Measurements from ENCODE around the gene ATOH1.

Gene ATOH1

DNA sequence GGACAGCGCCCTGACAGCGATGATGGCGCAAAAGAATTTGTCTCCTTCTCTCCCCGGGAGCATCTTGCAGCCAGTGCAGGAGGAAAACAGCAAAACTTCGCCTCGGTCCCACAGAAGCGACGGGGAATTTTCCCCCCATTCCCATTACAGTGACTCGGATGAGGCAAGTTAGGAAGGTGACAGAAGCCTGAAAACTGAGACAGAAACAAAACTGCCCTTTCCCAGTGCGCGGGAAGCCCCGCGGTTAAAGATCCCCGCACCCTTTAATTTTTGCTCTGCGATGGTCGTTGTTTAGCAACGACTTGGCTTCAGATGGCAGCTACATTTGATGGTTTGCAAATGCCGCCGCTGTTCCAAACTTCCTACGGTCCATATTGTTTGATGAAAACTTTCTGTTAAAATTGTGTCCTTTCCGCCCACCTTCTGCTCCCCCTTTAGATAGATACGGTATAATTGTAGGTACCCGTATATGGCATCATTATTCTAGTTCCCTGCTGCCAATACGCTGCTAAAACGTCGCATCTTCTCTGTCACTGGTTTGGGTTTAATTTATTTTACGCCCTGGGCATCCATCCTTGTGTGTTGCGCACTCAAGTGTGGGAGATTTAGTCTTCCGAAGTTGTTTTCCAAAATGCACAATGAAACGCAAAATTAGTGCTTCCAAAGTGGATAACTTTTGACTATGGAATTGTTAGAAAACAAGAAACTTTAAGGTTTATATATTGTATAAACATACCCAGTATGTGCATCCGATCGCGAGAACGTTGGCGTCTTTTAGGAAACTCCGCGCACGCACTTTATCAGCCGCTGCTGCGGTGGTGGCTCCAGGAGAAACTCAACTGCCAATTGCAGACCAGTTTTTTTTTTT is 1.5 kb downstream of the ATOH1 start:
- Histone ChIP-seq H3K9ac (no peak overlapping the region), H3K4me3 (IDR thresholded peaks at IDR 0.05; ENCODE audit: insufficient read depth, low read depth, low read length) (no peak overlapping the region), H3K79me2 (ENCODE audit: insufficient read depth, low read depth) (no peaks in the 10 kb centered on the region), H3K27ac (no peak overlapping the region), H2AFZ (ENCODE audit: low read depth) (no peak overlapping the region), H3K4me1 (ENCODE audit: low read depth, poor library complexity, severe bottlenecking) (peaks cover 4% of the 10 kb centered on the region), H4K20me1 (ENCODE audit: insufficient read depth) (no peaks in the 10 kb centered on the region), H3K27me3 (ENCODE audit: insufficient read depth, low read depth) (no peaks in the 10 kb centered on the region), H3K36me3 (ENCODE audit: insufficient read depth) (no peaks in the 10 kb centered on the region), H3K4me2 (no peak overlapping the region; the same call in 1 of the 2 replicates)
- TF ChIP-seq, protein P1, sequence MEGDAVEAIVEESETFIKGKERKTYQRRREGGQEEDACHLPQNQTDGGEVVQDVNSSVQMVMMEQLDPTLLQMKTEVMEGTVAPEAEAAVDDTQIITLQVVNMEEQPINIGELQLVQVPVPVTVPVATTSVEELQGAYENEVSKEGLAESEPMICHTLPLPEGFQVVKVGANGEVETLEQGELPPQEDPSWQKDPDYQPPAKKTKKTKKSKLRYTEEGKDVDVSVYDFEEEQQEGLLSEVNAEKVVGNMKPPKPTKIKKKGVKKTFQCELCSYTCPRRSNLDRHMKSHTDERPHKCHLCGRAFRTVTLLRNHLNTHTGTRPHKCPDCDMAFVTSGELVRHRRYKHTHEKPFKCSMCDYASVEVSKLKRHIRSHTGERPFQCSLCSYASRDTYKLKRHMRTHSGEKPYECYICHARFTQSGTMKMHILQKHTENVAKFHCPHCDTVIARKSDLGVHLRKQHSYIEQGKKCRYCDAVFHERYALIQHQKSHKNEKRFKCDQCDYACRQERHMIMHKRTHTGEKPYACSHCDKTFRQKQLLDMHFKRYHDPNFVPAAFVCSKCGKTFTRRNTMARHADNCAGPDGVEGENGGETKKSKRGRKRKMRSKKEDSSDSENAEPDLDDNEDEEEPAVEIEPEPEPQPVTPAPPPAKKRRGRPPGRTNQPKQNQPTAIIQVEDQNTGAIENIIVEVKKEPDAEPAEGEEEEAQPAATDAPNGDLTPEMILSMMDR (conservative IDR thresholded peaks at IDR 0.05; ENCODE audit: low read depth, low read length): no peak

DNA sequence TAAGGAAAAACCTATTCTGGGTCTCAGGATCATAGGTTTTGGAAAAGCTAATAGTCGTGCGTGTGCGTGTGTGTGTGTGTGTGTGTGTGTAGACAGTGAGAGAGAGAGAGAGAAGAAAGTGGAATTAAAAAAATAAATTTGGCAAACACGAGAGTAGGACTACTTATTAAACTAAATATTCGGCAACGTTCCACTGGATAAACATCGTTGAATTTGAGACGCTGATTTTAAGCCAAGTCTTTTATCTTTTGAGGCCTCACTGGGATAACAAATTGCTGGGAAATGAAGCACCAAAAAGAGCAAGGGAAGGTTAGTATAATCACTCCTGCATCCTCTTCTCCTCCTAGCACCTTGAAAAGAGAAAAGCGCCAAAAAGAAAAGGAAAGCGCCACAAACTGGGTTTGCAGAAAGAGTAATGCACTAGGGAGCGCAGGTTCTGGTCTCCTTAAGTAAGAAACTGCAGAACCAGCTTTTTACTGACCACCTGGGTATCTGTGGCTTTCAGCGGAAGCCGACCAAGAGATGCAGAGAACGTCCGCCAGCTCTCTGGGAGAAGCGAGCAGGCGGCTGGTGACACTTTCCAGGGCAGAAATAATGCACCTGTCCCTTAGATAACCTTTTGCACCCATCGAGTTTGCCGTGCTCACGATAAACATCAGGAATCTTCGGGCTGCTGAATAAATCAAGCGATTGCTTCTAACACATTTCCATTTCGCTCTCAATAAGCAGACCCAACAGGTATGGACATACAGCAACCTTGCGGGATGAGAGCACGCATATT is 3.4 kb downstream of the ATOH1 start:
- H3K27ac ChIP-seq: no peak overlapping the region
- H3K9ac ChIP-seq: no peak overlapping the region
- H3K4me3 ChIP-seq (IDR thresholded peaks at IDR 0.05; ENCODE audit: insufficient read depth, low read depth, low read length): no peak overlapping the region
- H2AFZ ChIP-seq (ENCODE audit: low read depth): no peak overlapping the region
- H3K36me3 ChIP-seq (ENCODE audit: insufficient read depth): no peaks in the 10 kb centered on the region
- TF ChIP-seq, protein P1 (conservative IDR thresholded peaks at IDR 0.05; ENCODE audit: low read depth, low read length): no peak
- H3K4me1 ChIP-seq (ENCODE audit: low read depth, poor library complexity, severe bottlenecking): peaks cover 4% of the 10 kb centered on the region
- no peak overlapping the region for H3K4me2 ChIP-seq
- H3K27me3 ChIP-seq (ENCODE audit: insufficient read depth, low read depth): no peaks in the 10 kb centered on the region
- no peaks in the 10 kb centered on the region for H3K79me2 ChIP-seq (ENCODE audit: insufficient read depth, low read depth)
- H4K20me1 ChIP-seq (ENCODE audit: insufficient read depth): no peaks in the 10 kb centered on the region

DNA sequence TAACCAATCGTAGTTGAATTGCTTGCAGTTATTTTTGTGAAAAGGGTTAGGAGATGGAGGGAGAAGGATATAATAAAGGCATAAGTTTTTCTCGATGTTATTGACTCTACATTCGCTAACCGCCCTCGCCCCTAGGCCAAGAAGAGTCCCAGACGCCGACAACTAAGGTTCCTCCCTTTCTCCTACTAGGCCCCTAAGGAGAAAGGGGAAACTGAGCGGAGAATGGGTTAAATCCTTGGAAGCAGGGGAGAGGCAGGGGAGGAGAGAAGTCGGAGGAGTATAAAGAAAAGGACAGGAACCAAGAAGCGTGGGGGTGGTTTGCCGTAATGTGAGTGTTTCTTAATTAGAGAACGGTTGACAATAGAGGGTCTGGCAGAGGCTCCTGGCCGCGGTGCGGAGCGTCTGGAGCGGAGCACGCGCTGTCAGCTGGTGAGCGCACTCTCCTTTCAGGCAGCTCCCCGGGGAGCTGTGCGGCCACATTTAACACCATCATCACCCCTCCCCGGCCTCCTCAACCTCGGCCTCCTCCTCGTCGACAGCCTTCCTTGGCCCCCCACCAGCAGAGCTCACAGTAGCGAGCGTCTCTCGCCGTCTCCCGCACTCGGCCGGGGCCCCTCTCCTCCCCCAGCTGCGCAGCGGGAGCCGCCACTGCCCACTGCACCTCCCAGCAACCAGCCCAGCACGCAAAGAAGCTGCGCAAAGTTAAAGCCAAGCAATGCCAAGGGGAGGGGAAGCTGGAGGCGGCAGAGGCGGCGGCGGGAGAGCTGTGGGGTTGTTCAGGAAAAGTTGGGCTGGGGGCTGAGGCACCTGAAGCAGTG is 5.9 kb downstream of the ATOH1 start:
- no peak overlapping the region for H3K27ac ChIP-seq
- TF ChIP-seq, protein P1 (conservative IDR thresholded peaks at IDR 0.05; ENCODE audit: low read depth, low read length): no peak
- no peak overlapping the region for H3K4me2 ChIP-seq
- no peak overlapping the region for H2AFZ ChIP-seq (ENCODE audit: low read depth)
- no peaks in the 10 kb centered on the region for H3K4me1 ChIP-seq (ENCODE audit: low read depth, poor library complexity, severe bottlenecking)
- H3K9ac ChIP-seq: no peak overlapping the region
- H3K36me3 ChIP-seq (ENCODE audit: insufficient read depth): no peaks in the 10 kb centered on the region
- H3K79me2 ChIP-seq (ENCODE audit: insufficient read depth, low read depth): no peaks in the 10 kb centered on the region
- H4K20me1 ChIP-seq (ENCODE audit: insufficient read depth): no peaks in the 10 kb centered on the region
- H3K27me3 ChIP-seq (ENCODE audit: insufficient read depth, low read depth): no peaks in the 10 kb centered on the region
- H3K4me3 ChIP-seq (IDR thresholded peaks at IDR 0.05; ENCODE audit: insufficient read depth, low read depth, low read length): no peak overlapping the region

DNA sequence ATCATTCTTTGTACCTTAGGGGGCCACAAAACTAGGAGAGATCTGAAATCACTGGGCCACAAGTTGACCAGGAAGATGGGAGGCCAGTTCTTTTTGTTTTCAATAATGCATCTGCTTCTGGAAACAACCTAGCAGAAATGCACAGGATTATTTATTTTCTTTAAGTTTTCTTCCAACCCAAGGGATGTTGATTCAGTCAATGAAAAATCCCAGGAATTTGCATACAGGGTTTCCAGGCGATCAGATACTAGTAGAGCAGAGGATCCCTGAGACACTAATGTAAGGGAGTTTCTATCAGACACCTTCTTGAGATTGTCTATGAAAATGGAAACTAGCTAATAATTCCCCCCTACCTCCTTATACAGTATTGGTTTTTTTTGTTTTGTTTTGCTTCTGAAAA is 7.4 kb downstream of the ATOH1 start:
- no peaks in the 10 kb centered on the region for H3K36me3 ChIP-seq (ENCODE audit: insufficient read depth)
- H4K20me1 ChIP-seq (ENCODE audit: insufficient read depth): no peaks in the 10 kb centered on the region
- H3K79me2 ChIP-seq (ENCODE audit: insufficient read depth, low read depth): no peaks in the 10 kb centered on the region
- TF ChIP-seq, protein P1 (conservative IDR thresholded peaks at IDR 0.05; ENCODE audit: low read depth, low read length): no peak
- no peak overlapping the region for H3K4me2 ChIP-seq
- H2AFZ ChIP-seq (ENCODE audit: low read depth): no peak overlapping the region
- H3K4me1 ChIP-seq (ENCODE audit: low read depth, poor library complexity, severe bottlenecking): no peaks in the 10 kb centered on the region
- H3K4me3 ChIP-seq (IDR thresholded peaks at IDR 0.05; ENCODE audit: insufficient read depth, low read depth, low read length): no peak overlapping the region
- no peak overlapping the region for H3K27ac ChIP-seq
- H3K9ac ChIP-seq: no peak overlapping the region
- no peaks in the 10 kb centered on the region for H3K27me3 ChIP-seq (ENCODE audit: insufficient read depth, low read depth)

Measured in KMS-11 (cell line).